Measurements from ENCODE around the gene VSTM2B.

GRCh38 chr19:29482855-29483640 lies 42.7 kb upstream of the VSTM2B start:
- TF ChIP-seq, protein P1, sequence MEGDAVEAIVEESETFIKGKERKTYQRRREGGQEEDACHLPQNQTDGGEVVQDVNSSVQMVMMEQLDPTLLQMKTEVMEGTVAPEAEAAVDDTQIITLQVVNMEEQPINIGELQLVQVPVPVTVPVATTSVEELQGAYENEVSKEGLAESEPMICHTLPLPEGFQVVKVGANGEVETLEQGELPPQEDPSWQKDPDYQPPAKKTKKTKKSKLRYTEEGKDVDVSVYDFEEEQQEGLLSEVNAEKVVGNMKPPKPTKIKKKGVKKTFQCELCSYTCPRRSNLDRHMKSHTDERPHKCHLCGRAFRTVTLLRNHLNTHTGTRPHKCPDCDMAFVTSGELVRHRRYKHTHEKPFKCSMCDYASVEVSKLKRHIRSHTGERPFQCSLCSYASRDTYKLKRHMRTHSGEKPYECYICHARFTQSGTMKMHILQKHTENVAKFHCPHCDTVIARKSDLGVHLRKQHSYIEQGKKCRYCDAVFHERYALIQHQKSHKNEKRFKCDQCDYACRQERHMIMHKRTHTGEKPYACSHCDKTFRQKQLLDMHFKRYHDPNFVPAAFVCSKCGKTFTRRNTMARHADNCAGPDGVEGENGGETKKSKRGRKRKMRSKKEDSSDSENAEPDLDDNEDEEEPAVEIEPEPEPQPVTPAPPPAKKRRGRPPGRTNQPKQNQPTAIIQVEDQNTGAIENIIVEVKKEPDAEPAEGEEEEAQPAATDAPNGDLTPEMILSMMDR (conservative IDR thresholded peaks at IDR 0.05; ENCODE audit: low read length), result no peak
- no peak for TF ChIP-seq EZH2phosphoT487 (IDR thresholded peaks at IDR 0.05; ENCODE audit: borderline replicate concordance, low read depth, low read length)

Data from OCI-LY7 (cell line).